GM12875 (cell line): ENCODE results near the gene APBB3.

Source experiments
- H3K4me3 ChIP-seq: one replicate; pipeline ENCODE4 v1.5.1; 2011; ENCODE audit warnings: low read depth, low read length, control low read depth
- CTCF ChIP-seq: IDR thresholded peaks from 2 replicates; pipeline ENCODE4 v1.5.1; 2011; ENCODE audit warnings: low read depth, mild to moderate bottlenecking, control low read depth, inconsistent platforms, low read length, moderate library complexity, borderline replicate concordance; ENCODE audit not compliant: insufficient read depth

Gene APBB3

DNA sequence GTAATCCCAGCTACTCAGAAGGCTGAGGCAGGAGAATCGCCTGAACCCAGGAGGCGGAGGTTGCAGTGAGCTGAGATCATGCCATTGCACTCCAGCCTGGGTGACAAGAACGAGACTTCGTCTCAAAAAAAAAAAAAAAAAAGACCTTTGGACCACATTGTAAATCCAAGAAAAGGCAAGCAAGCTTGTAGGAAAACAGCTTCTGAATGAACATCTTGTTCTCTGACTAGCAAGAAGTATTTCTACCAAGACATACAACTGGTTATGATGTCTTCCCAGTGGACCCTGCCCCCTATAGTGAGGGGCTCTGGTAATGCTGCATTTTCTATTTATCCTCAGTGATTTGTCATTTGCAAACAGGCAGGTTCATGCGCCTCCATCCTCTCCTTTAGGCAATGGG lies 21.4 kb downstream of the APBB3 start:
- TF ChIP-seq CTCF: no peak
- H3K4me3 ChIP-seq: no peak overlapping the region

GRCh38 chr5:140540227-140540626 lies 24.2 kb downstream of the APBB3 start:
- TF ChIP-seq CTCF: no peak

GRCh38 chr5:140524003-140524402 lies 40.4 kb downstream of the APBB3 start:
- no peak for TF ChIP-seq CTCF
- H3K4me3 ChIP-seq: no peak overlapping the region

More at GRCh38 chr5:140540227-140540626, 24.2 kb downstream of the APBB3 start:
- H3K4me3 ChIP-seq: no peak overlapping the region

- TF ChIP-seq CTCF: no peak
- no peak overlapping the region for H3K4me3 ChIP-seq
These were observed 51.3 kb downstream of the APBB3 start for GRCh38 chr5:140513124-140513523.

- no peak overlapping the region for H3K4me3 ChIP-seq
- TF ChIP-seq CTCF: no peak
These were observed 54.5 kb downstream of the APBB3 start for GRCh38 chr5:140509898-140510297.
